Vagina (tissue), 2 donors: Measurements from ENCODE around the gene FBXO2. TPM values are rescaled to one million over a fixed set of nuclear protein-coding genes. Genes with fewer than 3 reads are reported as not detected.

ENCODE experiments used
- DNase-seq, 2 donors: peaks; one replicate each; pipeline ENCODE4 v3.0.0-alpha.2; 2017; ENCODE audit errors: extremely low spot score in 2 of 2
- H3K27ac ChIP-seq: fragments of 200-600 bp; sonication (generic); one replicate; pipeline ENCODE4 v1.5.1; 2019
- H3K27me3 ChIP-seq: fragments of 200-600 bp; sonication (generic); one replicate; pipeline ENCODE4 v1.5.1; 2019
- H3K36me3 ChIP-seq, 2 donors: fragments of 200-600 bp; sonication (generic); one replicate each; pipeline ENCODE4 v1.5.1; 2017 to 2019
- H3K4me1 ChIP-seq: fragments of 200-600 bp; sonication (generic); one replicate; pipeline ENCODE4 v1.5.1; 2019
- H3K4me3 ChIP-seq, 2 donors: fragments of 200-600 bp; sonication (generic); 1 replicate in 1 of 2; 2 replicates in 1 of 2; pipeline ENCODE4 v1.5.1; 2016 to 2019
- H3K9me3 ChIP-seq: fragments of 200-600 bp; sonication (generic); one replicate; pipeline ENCODE4 v1.5.1; 2019
- CTCF ChIP-seq, 3 experiments: fragments of 450-650 bp in 2 of 3; fragments of 200-600 bp in 1 of 3; sonication (generic) in 1 of 3; IDR thresholded peaks; one replicate each; pipeline ENCODE4 v1.5.1; 2017 to 2019; ENCODE audit warnings: antibody characterized with exemption in 3 of 3, mild to moderate bottlenecking in 2 of 3, moderate library complexity in 2 of 3
- POLR2A ChIP-seq, 2 donors: fragments of 450-650 bp; IDR thresholded peaks; one replicate each; pipeline ENCODE4 v1.6.1; 2017; ENCODE audit warnings: antibody characterized with exemption in 2 of 2, mild to moderate bottlenecking in 2 of 2, moderate library complexity in 2 of 2
- POLR2AphosphoS5 ChIP-seq, 2 donors: sonication (generic); formaldehyde crosslinking; IDR thresholded peaks; one replicate each; pipeline ENCODE4 v1.9.0; 2017; ENCODE audit warnings: antibody characterized with exemption in 2 of 2, mild to moderate bottlenecking in 2 of 2, low read depth in 1 of 2; ENCODE audit not compliant: insufficient read depth in 1 of 2
- intact Hi-C: fragments of 100-400 bp; cut with DNase I; formaldehyde crosslinking; loops from one replicate; pipeline ENCODE4 v1.15.1; 2023
- total RNA-seq: library from RNA; depleted of rRNA; stranded (reverse); fragments of >200 nt; gene quantifications from one replicate; pipeline ENCODE4 v1.2.3, GENCODE V29; 2016

FBXO2 gene
- total RNA-seq, 1 donor from 2014 or later, result 27.3 TPM

- no peaks in the 10 kb centered on the region for H3K9me3 ChIP-seq
- intact Hi-C loops, result no loop called here
- no peak overlapping the region for H3K4me3 ChIP-seq
- no peaks in the 10 kb centered on the region for H3K27me3 ChIP-seq
- no peaks in the 10 kb centered on the region for H3K36me3 ChIP-seq
- no peak overlapping the region for H3K27ac ChIP-seq
- no peaks in the 10 kb centered on the region for H3K4me1 ChIP-seq
- no peak for DNase-seq
- TF ChIP-seq CTCF (IDR thresholded peaks at IDR 0.05) (no peak), POLR2A (IDR thresholded peaks at IDR 0.05) (no peak)
Observed at GRCh38 chr1:11638121-11638520, 16.1 kb downstream of the FBXO2 start.

- no peaks in the 10 kb centered on the region for H3K27me3 ChIP-seq
- TF ChIP-seq CTCF (IDR thresholded peaks at IDR 0.05) (no peak), POLR2A (IDR thresholded peaks at IDR 0.05) (no peak), POLR2AphosphoS5 (IDR thresholded peaks at IDR 0.05; ENCODE audit: insufficient read depth in 1 of 2, low read depth in 1 of 2) (no peak)
- intact Hi-C loops, result no loop called here
Observed at GRCh38 chr1:11634365-11635192, 19.6 kb downstream of the FBXO2 start.

GRCh38 chr1:11629184-11630016 is 24.8 kb downstream of the FBXO2 start:
- no peaks in the 10 kb centered on the region for H3K27me3 ChIP-seq
- intact Hi-C loops, result no loop called here
- no peaks in the 10 kb centered on the region for H3K36me3 ChIP-seq

More at GRCh38 chr1:11634365-11635192, 19.6 kb downstream of the FBXO2 start:
- Histone ChIP-seq H3K4me3 (no peak overlapping the region), H3K4me1 (no peaks in the 10 kb centered on the region), H3K36me3 (no peaks in the 10 kb centered on the region), H3K27ac (no peak overlapping the region), H3K9me3 (no peaks in the 10 kb centered on the region)
- DNase-seq, result no peak

GRCh38 chr1:11628767-11629166 is 25.5 kb downstream of the FBXO2 start:
- intact Hi-C loops, result no loop called here
- Histone ChIP-seq H3K4me1 (no peaks in the 10 kb centered on the region), H3K36me3 (no peaks in the 10 kb centered on the region), H3K27me3 (no peaks in the 10 kb centered on the region), H3K27ac (no peak overlapping the region), H3K9me3 (no peaks in the 10 kb centered on the region), H3K4me3 (no peak overlapping the region)
- DNase-seq, result no peak
- TF ChIP-seq POLR2AphosphoS5 (IDR thresholded peaks at IDR 0.05; ENCODE audit: insufficient read depth in 1 of 2, low read depth in 1 of 2) (no peak), CTCF (IDR thresholded peaks at IDR 0.05) (no peak), POLR2A (IDR thresholded peaks at IDR 0.05) (no peak)

More at GRCh38 chr1:11629184-11630016, 24.8 kb downstream of the FBXO2 start:
- Histone ChIP-seq H3K27ac (no peak overlapping the region), H3K9me3 (no peaks in the 10 kb centered on the region), H3K4me1 (no peaks in the 10 kb centered on the region), H3K4me3 (no peak overlapping the region)
- TF ChIP-seq POLR2AphosphoS5 (IDR thresholded peaks at IDR 0.05; ENCODE audit: insufficient read depth in 1 of 2, low read depth in 1 of 2) (no peak), CTCF (IDR thresholded peaks at IDR 0.05) (no peak), POLR2A (IDR thresholded peaks at IDR 0.05) (no peak)
- DNase-seq, result no peak
